H9 (cell line): ENCODE data around the gene ZBED1. TPM values are rescaled to one million over a fixed set of nuclear protein-coding genes. Genes with fewer than 3 reads are reported as not detected.

ENCODE experiments used
- DNase-seq: peaks from one replicate; pipeline ENCODE4 v3.0.0-alpha.2; 2017
- H2AFZ ChIP-seq: one replicate; pipeline ENCODE4 v1.6.1; 2013; ENCODE audit warnings: mild to moderate bottlenecking, low read length, control low read depth, moderate library complexity
- H2AK5ac ChIP-seq: 2 replicates; pipeline ENCODE4 v1.6.1; 2013; ENCODE audit warnings: low read length, control low read depth, mixed read lengths; ENCODE audit not compliant: insufficient read length
- H2BK120ac ChIP-seq: one replicate; pipeline ENCODE4 v1.6.1; 2013; ENCODE audit warnings: low read depth, mild to moderate bottlenecking, low read length, control low read depth, inconsistent platforms; ENCODE audit not compliant: poor library complexity, severe bottlenecking
- H2BK12ac ChIP-seq: 2 replicates; pipeline ENCODE4 v1.6.1; 2013; ENCODE audit warnings: low read length, control low read depth, mixed read lengths, low read depth; ENCODE audit not compliant: insufficient read length
- H2BK15ac ChIP-seq: 2 replicates; pipeline ENCODE4 v1.6.1; 2013; ENCODE audit warnings: low read depth, low read length, control low read depth
- H2BK20ac ChIP-seq: one replicate; pipeline ENCODE4 v1.6.1; 2013; ENCODE audit warnings: low read depth, mild to moderate bottlenecking, low read length, control low read depth, inconsistent platforms; ENCODE audit not compliant: poor library complexity, severe bottlenecking
- H2BK5ac ChIP-seq: 2 replicates; pipeline ENCODE4 v1.6.1; 2013; ENCODE audit warnings: low read length, control low read depth, mixed read lengths; ENCODE audit not compliant: insufficient read length
- H3K14ac ChIP-seq: 2 replicates; pipeline ENCODE4 v1.6.1; 2013; ENCODE audit warnings: low read length, control low read depth; ENCODE audit not compliant: insufficient read depth
- H3K18ac ChIP-seq: 2 replicates; pipeline ENCODE4 v1.6.1; 2013; ENCODE audit warnings: low read depth, mild to moderate bottlenecking, mixed read lengths, low read length, control low read depth; ENCODE audit not compliant: insufficient read length
- H3K23ac ChIP-seq: 2 replicates; pipeline ENCODE4 v1.6.1; 2013; ENCODE audit warnings: low read length, control low read depth, mixed read lengths, low read depth; ENCODE audit not compliant: insufficient read length
- H3K23me2 ChIP-seq: 2 replicates; pipeline ENCODE4 v1.6.1; 2013; ENCODE audit warnings: low read depth, mild to moderate bottlenecking, mixed read lengths, low read length, control low read depth; ENCODE audit not compliant: insufficient read length, poor library complexity, severe bottlenecking
- H3K27ac ChIP-seq: 2 replicates; pipeline ENCODE4 v1.5.1; 2013; ENCODE audit warnings: low read length, control low read depth, mixed read lengths, low read depth; ENCODE audit not compliant: insufficient read length
- H3K27me3 ChIP-seq: 2 replicates; pipeline ENCODE4 v1.6.1; 2013; ENCODE audit warnings: low read length, control low read depth, inconsistent platforms; ENCODE audit not compliant: insufficient read depth
- H3K4ac ChIP-seq: 2 replicates; pipeline ENCODE4 v1.6.1; 2013; ENCODE audit warnings: low read depth, mild to moderate bottlenecking, control low read depth, inconsistent platforms, low read length, moderate library complexity
- H3K4me1 ChIP-seq: 2 replicates; pipeline ENCODE4 v1.6.1; 2013; ENCODE audit warnings: low read length, control low read depth, inconsistent platforms; ENCODE audit not compliant: insufficient read depth
- H3K4me2 ChIP-seq: 2 replicates; pipeline ENCODE4 v1.6.1; 2013; ENCODE audit warnings: low read length, control low read depth, mixed read lengths; ENCODE audit not compliant: insufficient read length, insufficient read depth
- H3K56ac ChIP-seq: 2 replicates; pipeline ENCODE4 v1.6.1; 2013; ENCODE audit warnings: low read depth, mild to moderate bottlenecking, mixed read lengths, low read length, control low read depth; ENCODE audit not compliant: insufficient read length
- H3K79me1 ChIP-seq: 2 replicates; pipeline ENCODE4 v1.6.1; 2013; ENCODE audit warnings: low read depth, mild to moderate bottlenecking, moderate library complexity, low read length, control low read depth, inconsistent platforms; ENCODE audit not compliant: insufficient read depth, poor library complexity, severe bottlenecking
- H3K79me2 ChIP-seq: 2 replicates; pipeline ENCODE4 v1.6.1; 2013; ENCODE audit warnings: low read length, control low read depth, inconsistent platforms; ENCODE audit not compliant: insufficient read depth
- H3K9ac ChIP-seq: 2 replicates; pipeline ENCODE4 v1.6.1; 2013; ENCODE audit warnings: low read length, control low read depth, mixed read lengths; ENCODE audit not compliant: insufficient read length; ENCODE audit errors: extremely low read depth
- H3K9me3 ChIP-seq: one replicate; pipeline ENCODE4 v1.6.1; 2013; ENCODE audit warnings: low read depth, low read length, inconsistent platforms; ENCODE audit not compliant: control insufficient read depth
- H3T11ph ChIP-seq: one replicate; pipeline ENCODE4 v1.6.1; 2013; ENCODE audit warnings: mild to moderate bottlenecking, low read length, control low read depth, inconsistent platforms
- H4K20me1 ChIP-seq: one replicate; pipeline ENCODE4 v1.6.1; 2013; ENCODE audit not compliant: control insufficient read depth, insufficient read length, insufficient read depth
- H4K5ac ChIP-seq: 2 replicates; pipeline ENCODE4 v1.6.1; 2013; ENCODE audit warnings: low read depth, mild to moderate bottlenecking, mixed read lengths, low read length, control low read depth; ENCODE audit not compliant: insufficient read length
- H4K8ac ChIP-seq: replicated peaks from 2 replicates; pipeline ENCODE4 v1.6.1; 2013; ENCODE audit warnings: low read length, control low read depth, mixed read lengths, low read depth; ENCODE audit not compliant: insufficient read length
- H4K91ac ChIP-seq: 2 replicates; pipeline ENCODE4 v1.6.1; 2013; ENCODE audit warnings: low read depth, mild to moderate bottlenecking, moderate library complexity, mixed read lengths, low read length, control low read depth; ENCODE audit not compliant: insufficient read length
- H3K27ac Mint-ChIP-seq, 3 experiments: 2 replicates in 2 of 3; 3 replicates in 1 of 3; pipeline ENCODE4 v1.8.0; 2020 to 2021; ENCODE audit warnings: mixed read lengths in 3 of 3, mild to moderate bottlenecking in 1 of 3, moderate library complexity in 1 of 3
- H3K27me3 Mint-ChIP-seq: 2 replicates; pipeline ENCODE4 v1.8.0; 2021; ENCODE audit warnings: low read depth, mild to moderate bottlenecking, moderate library complexity, mixed read lengths
- H3K36me3 Mint-ChIP-seq, 3 experiments: 2 replicates in 2 of 3; 3 replicates in 1 of 3; pipeline ENCODE4 v1.8.0; 2020 to 2021; ENCODE audit warnings: low read depth in 3 of 3, mixed read lengths in 3 of 3; ENCODE audit not compliant: insufficient read depth in 1 of 3
- H3K4me1 Mint-ChIP-seq, 2 experiments: 2 replicates each; pipeline ENCODE4 v1.8.0; 2020; ENCODE audit warnings: mixed read lengths in 2 of 2
- H3K4me3 Mint-ChIP-seq, 2 experiments: 2 replicates in 1 of 2; 3 replicates in 1 of 2; pipeline ENCODE4 v1.8.0; 2020 to 2021; ENCODE audit warnings: mild to moderate bottlenecking in 2 of 2, mixed read lengths in 2 of 2, moderate library complexity in 1 of 2
- H3K9me3 Mint-ChIP-seq, 2 experiments: 2 replicates in 1 of 2; 3 replicates in 1 of 2; pipeline ENCODE4 v1.8.0; 2020; ENCODE audit warnings: mild to moderate bottlenecking in 2 of 2, mixed read lengths in 2 of 2, moderate library complexity in 1 of 2
- WGBS: extraction: QIAGEN DNeasy Blood & Tissue Kit; methylation state at CpG from one replicate; pipeline ENCODE4 v1.1.7; 2013; ENCODE audit warnings: missing lambda C conversion rate, low lambda C conversion rate, mixed read lengths; ENCODE audit not compliant: insufficient read length; ENCODE audit errors: extremely low coverage; 5-methylcytosine and 5-hydroxymethylcytosine counted together
- total RNA-seq: library from RNA; stranded (reverse); gene quantifications from 2 replicates; pipeline ENCODE4 v1.2.1, GENCODE V29; 2021
- TF ChIP-seq, protein P1 (sequence below): fragments of 200-600 bp; sonication (generic); conservative IDR thresholded peaks from 3 replicates; pipeline ENCODE4 v1.8.0; 2021; ENCODE audit warnings: antibody characterized with exemption, mild to moderate bottlenecking

ZBED1 gene
- total RNA-seq, 1 experiment from 2014 or later: 61.1 TPM

DNA sequence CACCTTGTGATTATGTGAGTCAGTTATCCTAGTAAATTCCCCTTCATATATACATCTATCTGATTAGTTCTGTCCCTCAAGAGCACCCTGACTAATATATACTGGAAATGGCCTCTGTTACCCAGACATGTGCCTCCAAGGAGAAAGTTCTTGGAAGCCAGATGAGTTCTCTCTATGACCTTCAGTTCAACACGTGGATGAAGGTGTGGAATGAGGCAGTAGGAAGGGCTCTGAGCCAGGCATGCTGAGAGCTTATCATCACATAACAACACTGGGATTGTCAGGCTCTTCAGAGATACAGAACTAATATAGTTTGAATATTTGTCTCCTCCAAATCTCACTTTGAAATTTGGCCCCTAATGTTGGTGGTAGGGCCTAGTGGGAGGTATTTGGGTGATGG is 44.4 kb upstream of the ZBED1 start:
- H3K14ac ChIP-seq: no peak overlapping the region
- no peak overlapping the region for H4K91ac ChIP-seq
- H3K9me3 Mint-ChIP-seq: peaks cover 29 to 33% of the 10 kb centered on the region in 2 experiments
- H2AFZ ChIP-seq: no peak overlapping the region
- no peaks in the 10 kb centered on the region for H4K20me1 ChIP-seq
- H3K9ac ChIP-seq: no peak overlapping the region
- H2BK15ac ChIP-seq: no peak overlapping the region
- H3K4me3 Mint-ChIP-seq: no peak overlapping the region
- no peaks in the 10 kb centered on the region for H3K79me1 ChIP-seq
- no peak overlapping the region for H4K5ac ChIP-seq
- H3K27ac Mint-ChIP-seq: no peak overlapping the region
- peaks cover 21 to 28% of the 10 kb centered on the region in 2 experiments for H3K4me1 Mint-ChIP-seq
- no peak overlapping the region for H3K18ac ChIP-seq
- H3K27me3 ChIP-seq: no peaks in the 10 kb centered on the region
- no peak overlapping the region for H3K4ac ChIP-seq
- H2BK120ac ChIP-seq: no peak overlapping the region
- no peak for DNase-seq
- H3K36me3 Mint-ChIP-seq: peaks cover 18 to 34% (median 21%) of the 10 kb centered on the region in 3 experiments
- no peak overlapping the region for H2AK5ac ChIP-seq
- peaks cover 6% of the 10 kb centered on the region for H3K4me1 ChIP-seq
- H3K23me2 ChIP-seq: no peaks in the 10 kb centered on the region
- no peak overlapping the region for H3K4me2 ChIP-seq
- no peak overlapping the region for H3K56ac ChIP-seq
- H3K23ac ChIP-seq: no peak overlapping the region
- no peak overlapping the region for H2BK12ac ChIP-seq
- H3K79me2 ChIP-seq: no peaks in the 10 kb centered on the region
- WGBS: no CpG with 5 or more reads among the region's 1 CpG
- no peak overlapping the region for H4K8ac ChIP-seq
- no peak overlapping the region for H3T11ph ChIP-seq
- H3K9me3 ChIP-seq: peaks cover 6% of the 10 kb centered on the region
- H2BK5ac ChIP-seq: no peak overlapping the region
- H2BK20ac ChIP-seq: no peak overlapping the region
- peaks cover 6% of the 10 kb centered on the region for H3K27me3 Mint-ChIP-seq
- TF ChIP-seq, protein P1, sequence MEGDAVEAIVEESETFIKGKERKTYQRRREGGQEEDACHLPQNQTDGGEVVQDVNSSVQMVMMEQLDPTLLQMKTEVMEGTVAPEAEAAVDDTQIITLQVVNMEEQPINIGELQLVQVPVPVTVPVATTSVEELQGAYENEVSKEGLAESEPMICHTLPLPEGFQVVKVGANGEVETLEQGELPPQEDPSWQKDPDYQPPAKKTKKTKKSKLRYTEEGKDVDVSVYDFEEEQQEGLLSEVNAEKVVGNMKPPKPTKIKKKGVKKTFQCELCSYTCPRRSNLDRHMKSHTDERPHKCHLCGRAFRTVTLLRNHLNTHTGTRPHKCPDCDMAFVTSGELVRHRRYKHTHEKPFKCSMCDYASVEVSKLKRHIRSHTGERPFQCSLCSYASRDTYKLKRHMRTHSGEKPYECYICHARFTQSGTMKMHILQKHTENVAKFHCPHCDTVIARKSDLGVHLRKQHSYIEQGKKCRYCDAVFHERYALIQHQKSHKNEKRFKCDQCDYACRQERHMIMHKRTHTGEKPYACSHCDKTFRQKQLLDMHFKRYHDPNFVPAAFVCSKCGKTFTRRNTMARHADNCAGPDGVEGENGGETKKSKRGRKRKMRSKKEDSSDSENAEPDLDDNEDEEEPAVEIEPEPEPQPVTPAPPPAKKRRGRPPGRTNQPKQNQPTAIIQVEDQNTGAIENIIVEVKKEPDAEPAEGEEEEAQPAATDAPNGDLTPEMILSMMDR: no peak
- no peak overlapping the region for H3K27ac ChIP-seq
